ENCODE data around the gene BTBD9. TPM values are rescaled to one million over a fixed set of nuclear protein-coding genes. Genes with fewer than 3 reads are reported as not detected.

BTBD9 gene
- total RNA-seq, 4 donors from 2014 or later: 8.6 to 34.1 (median 30.8) TPM

- TF ChIP-seq EP300 (IDR thresholded peaks at IDR 0.05; ENCODE audit: low read depth) (no peak), CTCF (IDR thresholded peaks at IDR 0.05) (no peak), POLR2A (IDR thresholded peaks at IDR 0.05) (no peak), POLR2AphosphoS5 (IDR thresholded peaks at IDR 0.05) (no peak)
- DNase-seq: no peak
- H3K27me3 ChIP-seq: no peaks in the 10 kb centered on the region
- no peaks in the 10 kb centered on the region for H3K36me3 ChIP-seq
- H3K9me3 ChIP-seq: no peaks in the 10 kb centered on the region
- in situ Hi-C loops (cut with MboI; ENCODE audit: low pct_ligation_motif_present in 1 of 4, low pct_unique_long_range_greater_than_20kb in 1 of 4, low sequenced_read_pairs in 3 of 4): loop anchor here in 3 of 4 donors (25.0 kb wide), 2 partner anchors 462 to 712 kb away; no protein-coding TSS in a partner anchor
- intact Hi-C loops (cut with DNase I; ENCODE audit: low total_unique reads): loop anchor here (10.0 kb wide), 1 partner anchor 704 kb away; no protein-coding TSS in a partner anchor
- 68 to 89% methylated on average over 4 to 5 of the region's 5 CpGs for WGBS, 2 donors (ENCODE audit: low coverage in 1 of 2)
- H3K27ac ChIP-seq: no peak overlapping the region
- H3K4me1 ChIP-seq: no peaks in the 10 kb centered on the region
- no peak overlapping the region for H3K4me3 ChIP-seq
These were observed 140.8 kb downstream of the BTBD9 start for GRCh38 chr6:38498805-38499445.

GRCh38 chr6:38498085-38498484, 141.6 kb downstream of the BTBD9 start:
- H3K27me3 ChIP-seq: no peaks in the 10 kb centered on the region
- no peak overlapping the region for H3K4me3 ChIP-seq
- TF ChIP-seq POLR2A (IDR thresholded peaks at IDR 0.05): no peak
- no peak for TF ChIP-seq EP300 (IDR thresholded peaks at IDR 0.05; ENCODE audit: low read depth)
- no peak for TF ChIP-seq CTCF (IDR thresholded peaks at IDR 0.05)
- no peak for TF ChIP-seq POLR2AphosphoS5 (IDR thresholded peaks at IDR 0.05)
- in situ Hi-C loops (cut with MboI; ENCODE audit: low pct_ligation_motif_present in 1 of 4, low pct_unique_long_range_greater_than_20kb in 1 of 4, low sequenced_read_pairs in 3 of 4) (loop anchor here in 3 of 4 donors (25.0 kb wide), 2 partner anchors 461 to 711 kb away; no protein-coding TSS in a partner anchor), intact Hi-C loops (cut with DNase I; ENCODE audit: low total_unique reads) (loop anchor here (10.0 kb wide), 1 partner anchor 703 kb away; no protein-coding TSS in a partner anchor)
- no peak for DNase-seq
- WGBS, 2 donors (ENCODE audit: low coverage in 1 of 2): 93 to 100% methylated on average over 1 of the region's 1 CpG
- H3K36me3 ChIP-seq: no peaks in the 10 kb centered on the region
- H3K9me3 ChIP-seq: no peaks in the 10 kb centered on the region
- no peak overlapping the region for H3K27ac ChIP-seq
- peaks cover 0 to 4% (median 0%) of the 10 kb centered on the region in 4 donors for H3K4me1 ChIP-seq

- H3K4me1 ChIP-seq: peaks cover 0 to 4% (median 0%) of the 10 kb centered on the region in 4 donors
- in situ Hi-C loops (cut with MboI; ENCODE audit: low pct_ligation_motif_present in 1 of 4, low pct_unique_long_range_greater_than_20kb in 1 of 4, low sequenced_read_pairs in 3 of 4) (loop anchor here in 3 of 4 donors (25.0 kb wide), 2 partner anchors 460 to 710 kb away; no protein-coding TSS in a partner anchor), intact Hi-C loops (cut with DNase I; ENCODE audit: low total_unique reads) (loop anchor here (10.0 kb wide), 1 partner anchor 703 kb away; no protein-coding TSS in a partner anchor)
- no peaks in the 10 kb centered on the region for H3K36me3 ChIP-seq
- no peak overlapping the region for H3K4me3 ChIP-seq
- H3K27me3 ChIP-seq: no peaks in the 10 kb centered on the region
- no peaks in the 10 kb centered on the region for H3K9me3 ChIP-seq
- no peak for DNase-seq
- TF ChIP-seq CTCF (IDR thresholded peaks at IDR 0.05) (no peak), EP300 (IDR thresholded peaks at IDR 0.05; ENCODE audit: low read depth) (no peak), POLR2A (IDR thresholded peaks at IDR 0.05) (no peak), POLR2AphosphoS5 (IDR thresholded peaks at IDR 0.05) (no peak)
- WGBS, 2 donors (ENCODE audit: low coverage in 1 of 2): 87 to 92% methylated on average over 2 of the region's 2 CpGs
- no peak overlapping the region for H3K27ac ChIP-seq
These were observed 142.2 kb downstream of the BTBD9 start for GRCh38 chr6:38497546-38497945.

- in situ Hi-C loops (cut with MboI; ENCODE audit: low pct_ligation_motif_present in 1 of 4, low pct_unique_long_range_greater_than_20kb in 1 of 4, low sequenced_read_pairs in 3 of 4) (loop anchor here in 3 of 4 donors (25.0 kb wide), 2 partner anchors 459 to 709 kb away; no protein-coding TSS in a partner anchor), intact Hi-C loops (cut with DNase I; ENCODE audit: low total_unique reads) (loop anchor here (10.0 kb wide), 1 partner anchor 701 kb away; no protein-coding TSS in a partner anchor)
- 72% methylated on average over 5 of the region's 5 CpGs for WGBS, 2 donors (ENCODE audit: low coverage in 1 of 2)
These were observed 143.7 kb downstream of the BTBD9 start for GRCh38 chr6:38495922-38496635.

More at GRCh38 chr6:38495922-38496635, 143.7 kb downstream of the BTBD9 start:
- TF ChIP-seq POLR2A (IDR thresholded peaks at IDR 0.05) (no peak), EP300 (IDR thresholded peaks at IDR 0.05; ENCODE audit: low read depth) (no peak), CTCF (IDR thresholded peaks at IDR 0.05) (no peak), POLR2AphosphoS5 (IDR thresholded peaks at IDR 0.05) (no peak)
- Histone ChIP-seq H3K9me3 (no peaks in the 10 kb centered on the region), H3K36me3 (no peaks in the 10 kb centered on the region), H3K4me3 (no peak overlapping the region), H3K4me1 (peaks cover 0 to 4% (median 0%) of the 10 kb centered on the region in 4 donors), H3K27me3 (no peaks in the 10 kb centered on the region), H3K27ac (no peak overlapping the region)
- DNase-seq: no peak

Data from transverse colon (tissue), 4 donors.